Uterus (tissue), 4 donors: ENCODE measurements around the gene FKBP9. TPM values are rescaled to one million over a fixed set of nuclear protein-coding genes. Genes with fewer than 3 reads are reported as not detected.
A peak's percentile ranks its signal among the peaks of the same experiment; 100 is the strongest.

ENCODE experiments used
- DNase-seq, 2 donors: peaks; one replicate each; pipeline ENCODE4 v3.0.0-alpha.2; 2019 to 2020
- H3K27ac ChIP-seq, 2 donors: fragments of 200-600 bp; sonication (generic); 1 replicate in 1 of 2; 2 replicates in 1 of 2; pipeline ENCODE4 v1.5.1; 2016 to 2018
- H3K27me3 ChIP-seq, 2 donors: fragments of 200-600 bp; sonication (generic); one replicate each; pipeline ENCODE4 v1.5.1; 2018 to 2019; ENCODE audit warnings: control low read depth in 1 of 2
- H3K36me3 ChIP-seq, 2 donors: fragments of 200-600 bp; sonication (generic); one replicate each; pipeline ENCODE4 v1.5.1; 2019; ENCODE audit warnings: control low read depth in 1 of 2
- H3K4me1 ChIP-seq, 2 donors: fragments of 200-600 bp; sonication (generic); one replicate each; pipeline ENCODE4 v1.5.1; 2018 to 2019; ENCODE audit warnings: control low read depth in 1 of 2
- H3K4me3 ChIP-seq, 2 donors: fragments of 200-600 bp; sonication (generic); 1 replicate in 1 of 2; 2 replicates in 1 of 2; pipeline ENCODE4 v1.5.1; 2018 to 2019; ENCODE audit warnings: mild to moderate bottlenecking in 1 of 2
- H3K9me3 ChIP-seq, 2 donors: fragments of 200-600 bp; sonication (generic); one replicate each; pipeline ENCODE4 v1.5.1; 2019; ENCODE audit warnings: control low read depth in 1 of 2
- POLR2A ChIP-seq, 2 donors: fragments of 450-650 bp; IDR thresholded peaks; one replicate each; pipeline ENCODE4 v1.6.1; 2016; ENCODE audit warnings: antibody characterized with exemption in 2 of 2, mild to moderate bottlenecking in 1 of 2, moderate library complexity in 1 of 2
- intact Hi-C: fragments of 100-400 bp; cut with DNase I; formaldehyde crosslinking; loops from one replicate; pipeline ENCODE4 v1.15.1; 2023; ENCODE audit warnings: low total_unique reads
- total RNA-seq, 4 donors: library from RNA; depleted of rRNA in 3 of 4; stranded (reverse); fragments of >200 nt in 3 of 4; gene quantifications; one replicate each; pipeline versions ENCODE4 v1.1.0 to v1.2.4, GENCODE V29; 2014 to 2023
- TF ChIP-seq, protein P1 (sequence below), 4 experiments: fragments of 200-600 bp in 2 of 4; fragments of 450-650 bp in 2 of 4; sonication (generic) in 2 of 4; IDR thresholded peaks; one replicate each; pipeline ENCODE4 v1.5.1; 2016 to 2019; ENCODE audit warnings: antibody characterized with exemption in 4 of 4, mild to moderate bottlenecking in 2 of 4, moderate library complexity in 1 of 4
- donor health status: DM: yes; HTN: yes; CAD: no.

Gene FKBP9
- total RNA-seq, 4 donors from 2014 or later = 62.9 to 328 (median 215) TPM

GRCh38 chr7:32942415-32943251, 14.6 kb upstream of the FKBP9 start:
- Histone ChIP-seq H3K4me1 (no peaks in the 10 kb centered on the region), H3K4me3 (peak overlapping the region; percentile 45 to 91), H3K27ac (peak overlapping the region; percentile 97), H3K36me3 (no peaks in the 10 kb centered on the region), H3K27me3 (no peaks in the 10 kb centered on the region), H3K9me3 (no peaks in the 10 kb centered on the region)
- TF ChIP-seq POLR2A (IDR thresholded peaks at IDR 0.05) = peak; percentile 58
- TF ChIP-seq, protein P1, sequence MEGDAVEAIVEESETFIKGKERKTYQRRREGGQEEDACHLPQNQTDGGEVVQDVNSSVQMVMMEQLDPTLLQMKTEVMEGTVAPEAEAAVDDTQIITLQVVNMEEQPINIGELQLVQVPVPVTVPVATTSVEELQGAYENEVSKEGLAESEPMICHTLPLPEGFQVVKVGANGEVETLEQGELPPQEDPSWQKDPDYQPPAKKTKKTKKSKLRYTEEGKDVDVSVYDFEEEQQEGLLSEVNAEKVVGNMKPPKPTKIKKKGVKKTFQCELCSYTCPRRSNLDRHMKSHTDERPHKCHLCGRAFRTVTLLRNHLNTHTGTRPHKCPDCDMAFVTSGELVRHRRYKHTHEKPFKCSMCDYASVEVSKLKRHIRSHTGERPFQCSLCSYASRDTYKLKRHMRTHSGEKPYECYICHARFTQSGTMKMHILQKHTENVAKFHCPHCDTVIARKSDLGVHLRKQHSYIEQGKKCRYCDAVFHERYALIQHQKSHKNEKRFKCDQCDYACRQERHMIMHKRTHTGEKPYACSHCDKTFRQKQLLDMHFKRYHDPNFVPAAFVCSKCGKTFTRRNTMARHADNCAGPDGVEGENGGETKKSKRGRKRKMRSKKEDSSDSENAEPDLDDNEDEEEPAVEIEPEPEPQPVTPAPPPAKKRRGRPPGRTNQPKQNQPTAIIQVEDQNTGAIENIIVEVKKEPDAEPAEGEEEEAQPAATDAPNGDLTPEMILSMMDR (IDR thresholded peaks at IDR 0.05) = peak in 3 of 4 experiments; percentile 80 to 85 (median 85)
- intact Hi-C loops = loop anchor here (10.0 kb wide), 2 partner anchors 48 to 98 kb away; partner anchors contain the start of gene KBTBD2
- DNase-seq = peak; percentile 71 to 79

- intact Hi-C loops = loop anchor here (10.0 kb wide), 2 partner anchors 49 to 99 kb away; partner anchors contain the start of gene KBTBD2
- H3K27ac ChIP-seq = peak overlapping the region; percentile 97
- TF ChIP-seq POLR2A (IDR thresholded peaks at IDR 0.05) = no peak
- TF ChIP-seq, protein P1 (IDR thresholded peaks at IDR 0.05) = peak in 1 of 4 experiments; percentile 59
- peak overlapping the region; percentile 45 to 91 for H3K4me3 ChIP-seq
- H3K9me3 ChIP-seq = no peaks in the 10 kb centered on the region
- H3K4me1 ChIP-seq = no peaks in the 10 kb centered on the region
- H3K36me3 ChIP-seq = no peaks in the 10 kb centered on the region
- no peaks in the 10 kb centered on the region for H3K27me3 ChIP-seq
- DNase-seq = no peak
Measured at GRCh38 chr7:32943252-32944030, 13.8 kb upstream of the FKBP9 start.

GRCh38 chr7:32947420-32947983, 9.7 kb upstream of the FKBP9 start:
- no peaks in the 10 kb centered on the region for H3K4me1 ChIP-seq
- H3K4me3 ChIP-seq = no peak overlapping the region
- H3K36me3 ChIP-seq = no peaks in the 10 kb centered on the region
- H3K27me3 ChIP-seq = no peaks in the 10 kb centered on the region
- intact Hi-C loops = loop anchor here (10.0 kb wide), 2 partner anchors 53 to 103 kb away; partner anchors contain the start of gene KBTBD2
- no peak for DNase-seq
- TF ChIP-seq POLR2A (IDR thresholded peaks at IDR 0.05) = no peak
- TF ChIP-seq, protein P1 (IDR thresholded peaks at IDR 0.05) = no peak
- no peak overlapping the region for H3K27ac ChIP-seq
- no peaks in the 10 kb centered on the region for H3K9me3 ChIP-seq

DNA sequence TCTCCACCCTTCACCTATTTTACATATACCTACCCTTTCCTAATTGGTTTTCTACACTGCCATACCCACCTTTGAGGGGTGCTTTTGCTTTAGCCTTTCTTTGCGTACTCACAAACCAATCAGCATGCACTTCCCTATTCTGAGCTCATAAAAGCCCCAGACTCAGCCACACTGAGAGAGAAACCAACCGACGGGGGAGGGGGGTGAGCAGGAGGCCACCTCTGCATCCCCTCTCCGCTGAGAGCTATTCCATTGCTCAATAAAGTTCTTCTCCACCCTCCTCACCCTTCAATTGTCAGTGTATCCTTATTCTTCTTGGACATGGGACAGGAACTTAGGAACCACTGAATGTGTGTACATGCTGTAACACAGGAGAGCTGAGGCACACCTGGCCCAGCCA, 9.0 kb upstream of the FKBP9 start:
- TF ChIP-seq POLR2A (IDR thresholded peaks at IDR 0.05) = no peak
- TF ChIP-seq, protein P1 (IDR thresholded peaks at IDR 0.05) = no peak
- Histone ChIP-seq H3K27ac (no peak overlapping the region), H3K4me1 (no peaks in the 10 kb centered on the region), H3K27me3 (no peaks in the 10 kb centered on the region), H3K9me3 (no peaks in the 10 kb centered on the region), H3K4me3 (no peak overlapping the region), H3K36me3 (no peaks in the 10 kb centered on the region)
- DNase-seq = no peak
- intact Hi-C loops = loop anchor here (10.0 kb wide), 2 partner anchors 53 to 103 kb away; partner anchors contain the start of gene KBTBD2
